Esophagus squamous epithelium (tissue), 5 donors: ENCODE data around the gene MED4. TPM values are rescaled to one million over a fixed set of nuclear protein-coding genes. Genes with fewer than 3 reads are reported as not detected.

ENCODE experiments used
- DNase-seq: peaks from one replicate; lab custom pipeline; 2025; lab: John Stamatoyannopoulos, UW
- H3K27ac ChIP-seq, 4 donors: fragments of 200-600 bp; sonication (generic); one replicate each; pipeline ENCODE4 v1.5.1; 2016 to 2019; ENCODE audit warnings: mild to moderate bottlenecking in 1 of 4
- H3K27me3 ChIP-seq, 4 donors: fragments of 200-600 bp; sonication (generic); 1 replicate in 3 of 4; 2 replicates in 1 of 4; pipeline versions ENCODE4 v1.5.1 to v1.6.0; 2017 to 2021; ENCODE audit warnings: antibody characterized with exemption in 1 of 4
- H3K36me3 ChIP-seq, 3 donors: fragments of 200-600 bp; sonication (generic); one replicate each; pipeline ENCODE4 v1.5.1; 2016 to 2019
- H3K4me1 ChIP-seq, 3 donors: fragments of 200-600 bp; sonication (generic); one replicate each; pipeline ENCODE4 v1.5.1; 2017 to 2019
- H3K4me3 ChIP-seq, 4 donors: fragments of 200-600 bp; sonication (generic); 1 replicate in 3 of 4; 2 replicates in 1 of 4; pipeline ENCODE4 v1.5.1; 2016 to 2019; ENCODE audit warnings: mild to moderate bottlenecking in 2 of 4, moderate library complexity in 1 of 4
- H3K9me3 ChIP-seq, 3 donors: fragments of 200-600 bp; sonication (generic); one replicate each; pipeline ENCODE4 v1.5.1; 2016 to 2019
- POLR2A ChIP-seq, 4 donors: fragments of 450-650 bp; IDR thresholded peaks; one replicate each; pipeline ENCODE4 v1.6.1; 2017; ENCODE audit warnings: antibody characterized with exemption in 4 of 4, mild to moderate bottlenecking in 4 of 4, moderate library complexity in 3 of 4
- WGBS, 2 donors: methylation state at CpG; one replicate each; pipeline ENCODE4 v1.1.5; 2018; 5-methylcytosine and 5-hydroxymethylcytosine counted together
- intact Hi-C: fragments of 100-400 bp; cut with DNase I; formaldehyde crosslinking; loops from one replicate; pipeline ENCODE4 v1.15.0; 2022
- total RNA-seq, 4 donors: library from RNA; depleted of rRNA; stranded (reverse); fragments of >200 nt; gene quantifications; one replicate each; pipeline ENCODE4 v1.1.0, GENCODE V29; 2016
- TF ChIP-seq, protein P1 (sequence below), 6 experiments: fragments of 450-650 bp in 4 of 6; fragments of 200-600 bp in 2 of 6; sonication (generic) in 2 of 6; IDR thresholded peaks; one replicate each; pipeline ENCODE4 v1.5.1; 2016 to 2019; ENCODE audit warnings: antibody characterized with exemption in 6 of 6, mild to moderate bottlenecking in 4 of 6, moderate library complexity in 4 of 6
- donor health status: DM: yes; HTN: yes; CAD: no.

The MED4 gene
- total RNA-seq, 4 donors from 2014 or later = 21.5 to 39.9 (median 32.3) TPM

- WGBS, 2 donors = 32 to 39% methylated on average over 3 of the region's 3 CpGs
- peaks cover 0 to 26% (median 0%) of the 10 kb centered on the region in 3 donors for H3K4me1 ChIP-seq
- no peaks in the 10 kb centered on the region for H3K9me3 ChIP-seq
- H3K36me3 ChIP-seq = no peaks in the 10 kb centered on the region
- H3K4me3 ChIP-seq = no peak overlapping the region
- no peak for TF ChIP-seq POLR2A (IDR thresholded peaks at IDR 0.05)
- TF ChIP-seq, protein P1, sequence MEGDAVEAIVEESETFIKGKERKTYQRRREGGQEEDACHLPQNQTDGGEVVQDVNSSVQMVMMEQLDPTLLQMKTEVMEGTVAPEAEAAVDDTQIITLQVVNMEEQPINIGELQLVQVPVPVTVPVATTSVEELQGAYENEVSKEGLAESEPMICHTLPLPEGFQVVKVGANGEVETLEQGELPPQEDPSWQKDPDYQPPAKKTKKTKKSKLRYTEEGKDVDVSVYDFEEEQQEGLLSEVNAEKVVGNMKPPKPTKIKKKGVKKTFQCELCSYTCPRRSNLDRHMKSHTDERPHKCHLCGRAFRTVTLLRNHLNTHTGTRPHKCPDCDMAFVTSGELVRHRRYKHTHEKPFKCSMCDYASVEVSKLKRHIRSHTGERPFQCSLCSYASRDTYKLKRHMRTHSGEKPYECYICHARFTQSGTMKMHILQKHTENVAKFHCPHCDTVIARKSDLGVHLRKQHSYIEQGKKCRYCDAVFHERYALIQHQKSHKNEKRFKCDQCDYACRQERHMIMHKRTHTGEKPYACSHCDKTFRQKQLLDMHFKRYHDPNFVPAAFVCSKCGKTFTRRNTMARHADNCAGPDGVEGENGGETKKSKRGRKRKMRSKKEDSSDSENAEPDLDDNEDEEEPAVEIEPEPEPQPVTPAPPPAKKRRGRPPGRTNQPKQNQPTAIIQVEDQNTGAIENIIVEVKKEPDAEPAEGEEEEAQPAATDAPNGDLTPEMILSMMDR (IDR thresholded peaks at IDR 0.05) = no peak
- DNase-seq = no peak
- H3K27me3 ChIP-seq = no peaks in the 10 kb centered on the region
- intact Hi-C loops = no loop called here
- H3K27ac ChIP-seq = peak overlapping the region in 2 of 4 donors; percentile 27 to 63
These were observed 16.2 kb upstream of the MED4 start for GRCh38 chr13:48110931-48111721.

GRCh38 chr13:48110132-48110868 lies 15.4 kb upstream of the MED4 start:
- no peaks in the 10 kb centered on the region for H3K27me3 ChIP-seq
- DNase-seq = no peak
- TF ChIP-seq, protein P1 (IDR thresholded peaks at IDR 0.05) = no peak
- WGBS, 2 donors = 48 to 54% methylated on average over 3 of the region's 3 CpGs
- peak overlapping the region in 3 of 4 donors; percentile 2 to 63 (median 55) for H3K27ac ChIP-seq
- intact Hi-C loops = no loop called here
- peaks cover 0 to 26% (median 0%) of the 10 kb centered on the region in 3 donors for H3K4me1 ChIP-seq
- no peaks in the 10 kb centered on the region for H3K36me3 ChIP-seq
- H3K4me3 ChIP-seq = peak overlapping the region in 1 of 4 donors; percentile 7
- H3K9me3 ChIP-seq = no peaks in the 10 kb centered on the region

GRCh38 chr13:48108106-48108505 lies 13.2 kb upstream of the MED4 start:
- Histone ChIP-seq H3K27ac (no peak overlapping the region), H3K36me3 (no peaks in the 10 kb centered on the region), H3K27me3 (no peaks in the 10 kb centered on the region), H3K4me1 (peaks cover 0 to 19% (median 0%) of the 10 kb centered on the region in 3 donors), H3K4me3 (no peak overlapping the region), H3K9me3 (no peaks in the 10 kb centered on the region)
- WGBS, 2 donors = 56 to 65% methylated on average over 4 of the region's 4 CpGs
- intact Hi-C loops = no loop called here
- DNase-seq = no peak
- TF ChIP-seq, protein P1 (IDR thresholded peaks at IDR 0.05) = no peak
- TF ChIP-seq POLR2A (IDR thresholded peaks at IDR 0.05) = no peak

DNA sequence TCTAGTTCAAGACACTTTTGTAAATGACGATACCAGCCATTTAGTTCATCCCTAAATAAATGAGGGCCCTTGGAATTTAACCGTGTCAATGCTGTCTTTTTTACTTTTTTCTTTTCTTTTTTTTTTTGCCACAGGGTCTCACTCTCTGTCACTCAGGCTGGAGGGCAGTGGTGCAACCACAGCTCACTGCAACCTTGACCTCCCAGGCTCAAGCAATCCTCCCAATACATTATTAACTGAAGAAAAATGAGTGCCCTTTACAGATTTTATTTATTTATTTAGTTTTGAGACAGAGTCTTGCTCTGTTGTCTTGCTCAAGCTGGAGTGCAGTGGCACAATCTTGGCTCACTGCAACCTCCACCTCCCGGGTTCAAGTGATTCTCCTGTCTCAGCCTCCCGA lies 2.9 kb upstream of the MED4 start:
- Histone ChIP-seq H3K27me3 (no peaks in the 10 kb centered on the region), H3K4me3 (no peak overlapping the region), H3K27ac (no peak overlapping the region), H3K9me3 (no peaks in the 10 kb centered on the region), H3K36me3 (no peaks in the 10 kb centered on the region), H3K4me1 (peaks cover 6 to 17% (median 11%) of the 10 kb centered on the region in 3 donors)
- intact Hi-C loops = no loop called here
- 83 to 88% methylated on average over 4 of the region's 4 CpGs for WGBS, 2 donors
- no peak for DNase-seq
- TF ChIP-seq, protein P1 (IDR thresholded peaks at IDR 0.05) = no peak
- no peak for TF ChIP-seq POLR2A (IDR thresholded peaks at IDR 0.05)

DNA sequence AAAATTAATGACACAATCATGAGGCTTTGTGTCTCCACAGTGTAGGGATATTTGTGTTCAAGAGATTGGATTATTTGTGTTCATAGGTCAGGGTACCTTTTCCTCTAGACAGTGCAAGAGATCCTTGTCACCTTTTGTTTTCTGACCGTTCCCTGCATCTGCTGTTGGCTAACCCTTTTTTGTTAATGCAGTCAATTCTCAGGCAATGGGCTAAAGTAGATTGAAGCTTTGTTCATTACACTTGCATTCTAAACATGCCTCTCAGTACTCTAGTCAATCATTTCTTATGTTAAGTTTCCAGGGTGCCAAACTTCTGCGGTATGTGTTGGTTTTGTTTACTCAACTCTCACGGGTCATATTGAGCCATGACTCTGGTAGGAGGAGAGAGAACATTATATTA lies 1.8 kb upstream of the MED4 start:
- Histone ChIP-seq H3K27me3 (no peaks in the 10 kb centered on the region), H3K27ac (no peak overlapping the region), H3K4me1 (peaks cover 6 to 28% (median 14%) of the 10 kb centered on the region in 3 donors), H3K9me3 (no peaks in the 10 kb centered on the region), H3K36me3 (no peaks in the 10 kb centered on the region), H3K4me3 (no peak overlapping the region)
- WGBS, 2 donors = 54 to 69% methylated on average over 3 of the region's 3 CpGs
- no peak for DNase-seq
- intact Hi-C loops = no loop called here
- TF ChIP-seq, protein P1 (IDR thresholded peaks at IDR 0.05) = no peak
- TF ChIP-seq POLR2A (IDR thresholded peaks at IDR 0.05) = no peak
